ENCODE results near the gene GCHFR. TPM values are rescaled to one million over a fixed set of nuclear protein-coding genes. Genes with fewer than 3 reads are reported as not detected.

GCHFR gene
- total and polyA plus RNA-seq, 2 donors (not counting 3 experiments of a cell fraction or from before 2014, with no cell fraction given) = 6.3 to 14.2 TPM

- Histone ChIP-seq H3K9me3 (replicated peaks; ENCODE audit: control insufficient read depth, insufficient read depth, low read length) (no peaks in the 10 kb centered on the region), H3K4me2 (ENCODE audit: insufficient read depth, low read length) (peak overlapping the region; percentile 39), H3K79me2 (ENCODE audit: control insufficient read depth, insufficient read depth, low read length) (no peaks in the 10 kb centered on the region), H3K9ac (replicated peaks; ENCODE audit: extremely low read depth, insufficient read depth, low read length) (peak overlapping the region; percentile 0), H3K4me1 (ENCODE audit: control insufficient read depth, extremely low read depth, insufficient read depth, low read length) (peaks cover 9% of the 10 kb centered on the region), H3K27me3 (ENCODE audit: control insufficient read depth in 2 of 2, insufficient read depth in 2 of 2, low read length in 2 of 2) (no peaks in the 10 kb centered on the region), H3K27ac (ENCODE audit: insufficient read depth, low read depth, low read length) (peak overlapping the region; percentile 46), H2AFZ (ENCODE audit: low read depth, low read length) (peak overlapping the region; percentile 79), H3K36me3 (ENCODE audit: control insufficient read depth in 2 of 2, extremely low read depth in 1 of 2, insufficient read depth in 2 of 2, low read length in 2 of 2) (peaks cover 0 to 12% of the 10 kb centered on the region in 2 experiments), H3K4me3 (replicated peaks in 1 of 3; ENCODE audit: insufficient read depth in 1 of 3, low read depth in 1 of 3, low read length in 3 of 3) (peak overlapping the region in 1 of 3 experiments; percentile 15), H3K9me1 (replicated peaks; ENCODE audit: control insufficient read depth, extremely low read depth, insufficient read depth, low read length) (no peaks in the 10 kb centered on the region), H4K20me1 (replicated peaks; ENCODE audit: control insufficient read depth, extremely low read depth, insufficient read depth, low read length) (no peaks in the 10 kb centered on the region)
- intact Hi-C loops (cut with micrococcal nuclease) = no loop called here
- dilution Hi-C loops (cut with MboI; ENCODE audit: extremely low pct_ligation_motif_present, low sequenced_read_pairs) = no loop called here
- CTCF ChIA-PET = interaction anchor here (0.6 to 1.9 kb wide), 13 partner anchors 8 to 141 kb away, joined by 3 to 12 read pairs (median 4); no protein-coding TSS in a partner anchor
- POLR2A ChIA-PET = no interaction called here
- FAIRE-seq (peak; percentile 67), DNase-seq (ENCODE audit: low read depth, low spot score) (peak; percentile 73)
- BruUV-seq (replicated peaks) = no TSS peak
- TF ChIP-seq JUN (IDR thresholded peaks at IDR 0.05; ENCODE audit: borderline replicate concordance, insufficient read depth, insufficient read length, low read depth) = no peak
- peak; percentile 10 for TF ChIP-seq GATA2 (IDR thresholded peaks at IDR 0.05; ENCODE audit: insufficient read depth, insufficient read length, low read depth, low read length)
Measured at GRCh38 chr15:40731034-40731433, 32.8 kb upstream of the GCHFR start.

- no peaks in the 10 kb centered on the region for H3K27me3 ChIP-seq (ENCODE audit: control insufficient read depth in 2 of 2, insufficient read depth in 2 of 2, low read length in 2 of 2)
- no peak for DNase-seq (ENCODE audit: low read depth, low spot score)
- no peak overlapping the region for H3K4me3 ChIP-seq (replicated peaks in 1 of 3; ENCODE audit: insufficient read depth in 1 of 3, low read depth in 1 of 3, low read length in 3 of 3)
- dilution Hi-C loops (cut with MboI; ENCODE audit: extremely low pct_ligation_motif_present, low sequenced_read_pairs) (no loop called here), intact Hi-C loops (cut with micrococcal nuclease) (no loop called here)
- no peaks in the 10 kb centered on the region for H3K9me3 ChIP-seq (replicated peaks; ENCODE audit: control insufficient read depth, insufficient read depth, low read length)
- no peak overlapping the region for H3K4me2 ChIP-seq (ENCODE audit: insufficient read depth, low read length)
- no peak overlapping the region for H3K9ac ChIP-seq (replicated peaks; ENCODE audit: extremely low read depth, insufficient read depth, low read length)
- FAIRE-seq = no peak
- BruUV-seq (replicated peaks) = no TSS peak
- H3K4me1 ChIP-seq (ENCODE audit: control insufficient read depth, extremely low read depth, insufficient read depth, low read length) = no peaks in the 10 kb centered on the region
- ChIA-PET POLR2A (no interaction called here), CTCF (interaction anchor here (1.4 kb wide), 1 partner anchor 122 kb away, joined by 5 read pairs; no protein-coding TSS in a partner anchor)
- H4K20me1 ChIP-seq (replicated peaks; ENCODE audit: control insufficient read depth, extremely low read depth, insufficient read depth, low read length) = no peaks in the 10 kb centered on the region
- no peaks in the 10 kb centered on the region for H3K9me1 ChIP-seq (replicated peaks; ENCODE audit: control insufficient read depth, extremely low read depth, insufficient read depth, low read length)
- H3K79me2 ChIP-seq (ENCODE audit: control insufficient read depth, insufficient read depth, low read length) = no peaks in the 10 kb centered on the region
- no peak overlapping the region for H3K27ac ChIP-seq (ENCODE audit: insufficient read depth, low read depth, low read length)
- peaks cover 15 to 20% of the 10 kb centered on the region in 2 experiments for H3K36me3 ChIP-seq (ENCODE audit: control insufficient read depth in 2 of 2, extremely low read depth in 1 of 2, insufficient read depth in 2 of 2, low read length in 2 of 2)
- TF ChIP-seq GATA2 (IDR thresholded peaks at IDR 0.05; ENCODE audit: insufficient read depth, insufficient read length, low read depth, low read length) (no peak), POLR2A (IDR thresholded peaks at IDR 0.05; ENCODE audit: low read depth, low read length) (no peak), EZH2 (IDR thresholded peaks at IDR 0.05; ENCODE audit: borderline replicate concordance, low read depth, low read length, severe bottlenecking) (no peak), JUN (IDR thresholded peaks at IDR 0.05; ENCODE audit: borderline replicate concordance, insufficient read depth, insufficient read length, low read depth) (no peak), FOS (IDR thresholded peaks at IDR 0.05; ENCODE audit: borderline replicate concordance, insufficient read depth, low read length) (no peak), POLR2AphosphoS5 (IDR thresholded peaks at IDR 0.05; ENCODE audit: insufficient read depth, low read depth, low read length) (no peak), MYC (IDR thresholded peaks at IDR 0.05; ENCODE audit: low read depth, low read length) (no peak), MAX (IDR thresholded peaks at IDR 0.05; ENCODE audit: insufficient read depth, insufficient read length) (no peak), CTCF (IDR thresholded peaks at IDR 0.05; ENCODE audit: extremely low read depth in 1 of 2, insufficient read depth in 1 of 2, low read depth in 1 of 2, low read length in 2 of 2) (no peak)
- no peak overlapping the region for H2AFZ ChIP-seq (ENCODE audit: low read depth, low read length)
Measured at GRCh38 chr15:40736575-40736974, 27.3 kb upstream of the GCHFR start.
